Hepatocyte (in vitro differentiated cells): Measurements from ENCODE around the gene FPGS. TPM values are rescaled to one million over a fixed set of nuclear protein-coding genes. Genes with fewer than 3 reads are reported as not detected.
A peak's percentile ranks its signal among the peaks of the same experiment; 100 is the strongest.

Source experiments
- DNase-seq: peaks from one replicate; pipeline ENCODE4 v3.0.0-alpha.2; 2016; ENCODE audit warnings: low spot score
- H2AFZ ChIP-seq: fragments of 200-600 bp; sonication (generic); 2 replicates; pipeline ENCODE4 v1.6.0; 2016; ENCODE audit warnings: antibody characterized with exemption, mild to moderate bottlenecking
- H3K27ac ChIP-seq: fragments of 200-600 bp; sonication (generic); 2 replicates; pipeline ENCODE4 v1.5.1; 2016; ENCODE audit warnings: mild to moderate bottlenecking
- H3K27me3 ChIP-seq: fragments of 200-600 bp; sonication (generic); 2 replicates; pipeline ENCODE4 v1.6.1; 2016
- H3K36me3 ChIP-seq: fragments of 200-600 bp; sonication (generic); replicated peaks from 2 replicates; pipeline ENCODE4 v1.5.1; 2016; ENCODE audit warnings: low read depth; ENCODE audit not compliant: insufficient read depth
- H3K4me1 ChIP-seq: fragments of 200-600 bp; sonication (generic); 2 replicates; pipeline ENCODE4 v1.5.1; 2016; ENCODE audit warnings: mild to moderate bottlenecking, moderate library complexity; ENCODE audit not compliant: insufficient read depth
- H3K4me2 ChIP-seq: fragments of 200-600 bp; sonication (generic); 2 replicates; pipeline ENCODE4 v1.6.0; 2016
- H3K4me3 ChIP-seq: fragments of 200-600 bp; sonication (generic); 2 replicates; pipeline ENCODE4 v1.5.1; 2016; ENCODE audit warnings: mild to moderate bottlenecking
- H3K79me2 ChIP-seq: fragments of 200-600 bp; sonication (generic); 2 replicates; pipeline ENCODE4 v1.6.0; 2017; ENCODE audit warnings: mild to moderate bottlenecking
- H3K9me2 ChIP-seq: fragments of 200-600 bp; sonication (generic); replicated peaks from 2 replicates; pipeline ENCODE4 v1.6.0; 2017; ENCODE audit warnings: mild to moderate bottlenecking; ENCODE audit not compliant: insufficient read depth
- H3K9me3 ChIP-seq: fragments of 200-600 bp; sonication (generic); 2 replicates; pipeline ENCODE4 v1.5.1; 2016; ENCODE audit warnings: low read depth, mild to moderate bottlenecking
- H4K20me1 ChIP-seq: fragments of 200-600 bp; sonication (generic); 2 replicates; pipeline ENCODE4 v1.6.0; 2016; ENCODE audit warnings: mild to moderate bottlenecking; ENCODE audit not compliant: insufficient read depth, poor library complexity, severe bottlenecking
- CTCF ChIP-seq: fragments of 200-600 bp; sonication (generic); IDR thresholded peaks from 2 replicates; pipeline ENCODE4 v1.5.1; 2016; ENCODE audit warnings: antibody characterized with exemption, mild to moderate bottlenecking; ENCODE audit not compliant: poor library complexity
- EZH2 ChIP-seq: fragments of 200-600 bp; sonication (generic); IDR thresholded peaks from 2 replicates; pipeline ENCODE4 v1.6.1; 2016; ENCODE audit warnings: antibody characterized with exemption, mild to moderate bottlenecking, borderline replicate concordance
- EZH2phosphoT487 ChIP-seq: fragments of 200-600 bp; sonication (generic); IDR thresholded peaks from one replicate; pipeline ENCODE4 v1.6.1; 2018; ENCODE audit warnings: antibody characterized with exemption, mild to moderate bottlenecking, low read depth, moderate library complexity; ENCODE audit not compliant: unreplicated experiment, severe bottlenecking
- WGBS: methylation state at CpG from one replicate; pipeline ENCODE4 v1.1.6; 2016; ENCODE audit warnings: low lambda C conversion rate; ENCODE audit errors: missing lambda C conversion rate; 5-methylcytosine and 5-hydroxymethylcytosine counted together
- polyA plus RNA-seq: library from polyadenylated mRNA; unstranded; fragments of >200 nt; fragmentation: Nextera tagmentation; extraction: Ambion mirVana; gene quantifications from 2 replicates; pipeline ENCODE4 v1.2.1, GENCODE V29; 2016
- total RNA-seq: library from RNA; depleted of rRNA; stranded (reverse); fragments of >200 nt; gene quantifications from 2 replicates; pipeline ENCODE4 v1.2.3, GENCODE V29; 2014

FPGS gene
- total and polyA plus RNA-seq, 2 experiments from 2014 or later: 27.4 to 48.5 TPM

GRCh38 chr9:127769929-127770582 lies 32.6 kb upstream of the FPGS start:
- no peak for DNase-seq
- Histone ChIP-seq H3K4me2 (peak overlapping the region; percentile 84), H3K9me2 (no peaks in the 10 kb centered on the region), H3K4me1 (peaks cover 12% of the 10 kb centered on the region), H3K4me3 (no peak overlapping the region), H2AFZ (no peak overlapping the region), H3K27me3 (no peaks in the 10 kb centered on the region), H3K9me3 (no peaks in the 10 kb centered on the region), H3K36me3 (no peaks in the 10 kb centered on the region), H4K20me1 (no peaks in the 10 kb centered on the region), H3K79me2 (no peaks in the 10 kb centered on the region), H3K27ac (no peak overlapping the region)
- WGBS: 83% methylated on average over 4 of the region's 4 CpGs
- no peak for TF ChIP-seq EZH2
- no peak for TF ChIP-seq EZH2phosphoT487
- no peak for TF ChIP-seq CTCF

GRCh38 chr9:127770583-127770904 lies 32.1 kb upstream of the FPGS start:
- no peaks in the 10 kb centered on the region for H3K36me3 ChIP-seq
- no peaks in the 10 kb centered on the region for H3K79me2 ChIP-seq
- no peaks in the 10 kb centered on the region for H3K9me2 ChIP-seq
- no peak overlapping the region for H2AFZ ChIP-seq
- H3K27ac ChIP-seq: no peak overlapping the region
- TF ChIP-seq CTCF (no peak), EZH2 (no peak), EZH2phosphoT487 (no peak)
- H3K4me3 ChIP-seq: no peak overlapping the region
- DNase-seq: no peak
- no peaks in the 10 kb centered on the region for H4K20me1 ChIP-seq
- H3K4me1 ChIP-seq: peaks cover 12% of the 10 kb centered on the region
- 65% methylated on average over 3 of the region's 3 CpGs for WGBS
- H3K9me3 ChIP-seq: no peaks in the 10 kb centered on the region
- H3K4me2 ChIP-seq: peak overlapping the region; percentile 84
- H3K27me3 ChIP-seq: no peaks in the 10 kb centered on the region

GRCh38 chr9:127770905-127771569 lies 31.6 kb upstream of the FPGS start:
- Histone ChIP-seq H3K9me2 (no peaks in the 10 kb centered on the region), H3K36me3 (no peaks in the 10 kb centered on the region), H3K79me2 (no peaks in the 10 kb centered on the region), H3K4me2 (peak overlapping the region; percentile 84), H3K4me1 (peaks cover 12% of the 10 kb centered on the region), H2AFZ (no peak overlapping the region), H3K27ac (no peak overlapping the region), H3K27me3 (no peaks in the 10 kb centered on the region), H3K9me3 (no peaks in the 10 kb centered on the region), H4K20me1 (no peaks in the 10 kb centered on the region), H3K4me3 (no peak overlapping the region)
- 6% methylated on average over 23 of the region's 43 CpGs for WGBS
- TF ChIP-seq EZH2phosphoT487 (no peak), EZH2 (no peak), CTCF (no peak)
- DNase-seq: peak; percentile 99
